Mesodermal cell (in vitro differentiated cells): ENCODE measurements around the gene GCLM.
A peak's percentile ranks its signal among the peaks of the same experiment; 100 is the strongest.
"Not testable (repeated sequence)": the region's sequence is repeated elsewhere in the genome, so short reads cannot be mapped to it uniquely, and the experiment has no call there.

Experiments
- H3K27ac ChIP-seq: 2 replicates; pipeline ENCODE4 v1.7.0; 2013; ENCODE audit warnings: mild to moderate bottlenecking, low read depth, low read length, moderate library complexity; ENCODE audit not compliant: severe bottlenecking
- H3K36me3 ChIP-seq: 2 replicates; pipeline ENCODE4 v1.7.1; 2013; ENCODE audit warnings: mild to moderate bottlenecking, low read length, moderate library complexity; ENCODE audit not compliant: control insufficient read depth, insufficient read depth
- H3K4me1 ChIP-seq: one replicate; pipeline ENCODE4 v1.7.1; 2013; ENCODE audit warnings: mild to moderate bottlenecking, low read length; ENCODE audit not compliant: insufficient read depth, control insufficient read depth, poor library complexity, severe bottlenecking
- H3K4me3 ChIP-seq: 2 replicates; pipeline ENCODE4 v1.7.0; 2013; ENCODE audit warnings: low read length, control low read depth, mild to moderate bottlenecking; ENCODE audit not compliant: insufficient read depth, poor library complexity, severe bottlenecking; ENCODE audit errors: extremely low read depth
- H3K9me3 ChIP-seq: 2 replicates; pipeline ENCODE4 v1.7.1; 2013; ENCODE audit warnings: mild to moderate bottlenecking, low read length, moderate library complexity; ENCODE audit not compliant: control insufficient read depth
- WGBS, 2 experiments: methylation state at CpG; one replicate each; pipeline ENCODE4 v1.1.5; 2013; ENCODE audit warnings: missing lambda C conversion rate in 2 of 2; ENCODE audit not compliant: insufficient coverage in 2 of 2; 5-methylcytosine and 5-hydroxymethylcytosine counted together

GCLM gene

GRCh38 chr1:93910880-93911279 lies 1.6 kb upstream of the GCLM start:
- H3K36me3 ChIP-seq, H3K9me3 ChIP-seq, H3K4me1 ChIP-seq, H3K27ac ChIP-seq, H3K4me3 ChIP-seq: not testable (repeated sequence)
- WGBS, 2 experiments: no CpG with 5 or more reads among the region's 3 CpGs

GRCh38 chr1:93910305-93910704 lies 1.1 kb upstream of the GCLM start:
- no peak overlapping the region for H3K27ac ChIP-seq
- no peak overlapping the region for H3K4me3 ChIP-seq
- no peaks in the 10 kb centered on the region for H3K36me3 ChIP-seq
- peaks cover 7% of the 10 kb centered on the region for H3K4me1 ChIP-seq
- 92 to 100% methylated on average over 1 of the region's 4 CpGs for WGBS, 2 experiments
- peaks cover 3% of the 10 kb centered on the region for H3K9me3 ChIP-seq

- Histone ChIP-seq H3K36me3 (peaks cover 6% of the 10 kb centered on the region), H3K4me3 (peak overlapping the region; percentile 83), H3K4me1 (peaks cover 7% of the 10 kb centered on the region), H3K27ac (peak overlapping the region; percentile 66), H3K9me3 (peaks cover 3% of the 10 kb centered on the region)
- 1 to 2% methylated on average over 39 to 42 of the region's 49 CpGs for WGBS, 2 experiments
Measured at GRCh38 chr1:93908394-93909145, 660 bp downstream of the GCLM start.

- Histone ChIP-seq H3K4me3 (peak overlapping the region; percentile 83), H3K36me3 (peaks cover 6% of the 10 kb centered on the region), H3K4me1 (peaks cover 7% of the 10 kb centered on the region), H3K27ac (no peak overlapping the region), H3K9me3 (peaks cover 3% of the 10 kb centered on the region)
- 78 to 83% methylated on average over 1 of the region's 3 CpGs for WGBS, 2 experiments
Measured at GRCh38 chr1:93907718-93908117, 1.5 kb downstream of the GCLM start.

- Histone ChIP-seq H3K36me3 (peaks cover 6% of the 10 kb centered on the region), H3K27ac (no peak overlapping the region), H3K4me1 (peaks cover 7% of the 10 kb centered on the region), H3K9me3 (peaks cover 3% of the 10 kb centered on the region), H3K4me3 (no peak overlapping the region)
- WGBS, 2 experiments: no CpG with 5 or more reads among the region's 3 CpGs
Measured at GRCh38 chr1:93906480-93906879, 2.8 kb downstream of the GCLM start.

GRCh38 chr1:93905734-93906133 lies 3.5 kb downstream of the GCLM start:
- peaks cover 12% of the 10 kb centered on the region for H3K36me3 ChIP-seq
- peaks cover 7% of the 10 kb centered on the region for H3K4me1 ChIP-seq
- WGBS, 2 experiments: no CpG with 5 or more reads among the region's 2 CpGs
- H3K4me3 ChIP-seq: no peak overlapping the region
- H3K9me3 ChIP-seq: peaks cover 3% of the 10 kb centered on the region
- H3K27ac ChIP-seq: no peak overlapping the region

GRCh38 chr1:93905051-93905450 lies 4.2 kb downstream of the GCLM start:
- Histone ChIP-seq H3K4me3 (no peak overlapping the region), H3K4me1 (peaks cover 7% of the 10 kb centered on the region), H3K27ac (no peak overlapping the region), H3K9me3 (peaks cover 2% of the 10 kb centered on the region), H3K36me3 (peaks cover 12% of the 10 kb centered on the region)
- no CpG with 5 or more reads among the region's 1 CpG for WGBS, 2 experiments

- Histone ChIP-seq H3K36me3 (peaks cover 12% of the 10 kb centered on the region), H3K4me1 (peaks cover 7% of the 10 kb centered on the region), H3K27ac (no peak overlapping the region), H3K4me3 (no peak overlapping the region), H3K9me3 (no peaks in the 10 kb centered on the region)
- 67 to 95% methylated on average over 1 to 2 of the region's 2 CpGs for WGBS, 2 experiments
Measured at GRCh38 chr1:93904228-93904627, 5.0 kb downstream of the GCLM start.

GRCh38 chr1:93900723-93901504 lies 8.3 kb downstream of the GCLM start:
- no peaks in the 10 kb centered on the region for H3K9me3 ChIP-seq
- no peak overlapping the region for H3K4me3 ChIP-seq
- H3K36me3 ChIP-seq: peaks cover 27% of the 10 kb centered on the region
- no peaks in the 10 kb centered on the region for H3K4me1 ChIP-seq
- WGBS, 2 experiments: 90% methylated on average over 2 of the region's 3 CpGs; no CpG with 5 or more reads in 1 of the 2 experiments
- H3K27ac ChIP-seq: no peak overlapping the region

- Histone ChIP-seq H3K4me1 (no peaks in the 10 kb centered on the region), H3K4me3 (no peak overlapping the region), H3K27ac (no peak overlapping the region), H3K36me3 (peaks cover 36% of the 10 kb centered on the region), H3K9me3 (no peaks in the 10 kb centered on the region)
- WGBS, 2 experiments: 89 to 94% methylated on average over 2 of the region's 3 CpGs
Measured at GRCh38 chr1:93899543-93900207, 9.6 kb downstream of the GCLM start.
